ENCODE results near the gene SSR1. TPM values are rescaled to one million over a fixed set of nuclear protein-coding genes. Genes with fewer than 3 reads are reported as not detected.

Gene SSR1
- total and polyA plus RNA-seq, 2 donors (not counting 1 experiment from before 2014, with no cell fraction given) = 65.6 to 237 TPM

- H3K9ac ChIP-seq (ENCODE audit: insufficient read depth, low read length) = no peak overlapping the region
- peaks cover 2% of the 10 kb centered on the region for H3K4me1 ChIP-seq (ENCODE audit: control insufficient read depth, extremely low read depth, insufficient read depth, low read length)
- H3K36me3 ChIP-seq (ENCODE audit: control insufficient read depth, insufficient read depth, low read length) = peaks cover 30% of the 10 kb centered on the region
- peaks cover 3% of the 10 kb centered on the region for H3K79me2 ChIP-seq (ENCODE audit: control insufficient read depth, insufficient read depth, low read length)
- no peaks in the 10 kb centered on the region for H3K27me3 ChIP-seq (ENCODE audit: control insufficient read depth, insufficient read depth, low read length)
- no peaks in the 10 kb centered on the region for H4K20me1 ChIP-seq (ENCODE audit: control insufficient read depth, extremely low read depth, insufficient read depth, low read length)
- no peak overlapping the region for H3K4me2 ChIP-seq (ENCODE audit: extremely low read depth, insufficient read depth, low read length)
- no peaks in the 10 kb centered on the region for H3K9me3 ChIP-seq (ENCODE audit: control insufficient read depth, insufficient read depth, low read depth, low read length)
- H3K4me3 ChIP-seq (replicated peaks in 1 of 4; ENCODE audit: control extremely low read depth in 1 of 4, insufficient read depth in 1 of 4, low read depth in 3 of 4, low read length in 4 of 4) = no peak overlapping the region
- TF ChIP-seq EZH2 (IDR thresholded peaks at IDR 0.05; ENCODE audit: low read length, missing control alignments) (no peak), CTCF (conservative IDR thresholded peaks at IDR 0.05 in 1 of 2, IDR thresholded peaks at IDR 0.05 in 1 of 2; ENCODE audit: low read depth in 1 of 2, low read length in 2 of 2) (no peak)
- no peak overlapping the region for H3K27ac ChIP-seq (ENCODE audit: insufficient read depth, low read length)
- no peak overlapping the region for H2AFZ ChIP-seq (ENCODE audit: low read length)
- no peak for DNase-seq (ENCODE audit: low read depth in 2 of 2)
These were observed 65.9 kb downstream of the SSR1 start for GRCh38 chr6:7247179-7247456.

GRCh38 chr6:7246401-7247178 is 66.4 kb downstream of the SSR1 start:
- Histone ChIP-seq H4K20me1 (ENCODE audit: control insufficient read depth, extremely low read depth, insufficient read depth, low read length) (no peaks in the 10 kb centered on the region), H3K36me3 (ENCODE audit: control insufficient read depth, insufficient read depth, low read length) (peaks cover 30% of the 10 kb centered on the region), H3K4me2 (ENCODE audit: extremely low read depth, insufficient read depth, low read length) (no peak overlapping the region), H2AFZ (ENCODE audit: low read length) (no peak overlapping the region), H3K27ac (ENCODE audit: insufficient read depth, low read length) (no peak overlapping the region), H3K9me3 (ENCODE audit: control insufficient read depth, insufficient read depth, low read depth, low read length) (no peaks in the 10 kb centered on the region), H3K79me2 (ENCODE audit: control insufficient read depth, insufficient read depth, low read length) (peaks cover 3% of the 10 kb centered on the region), H3K4me3 (replicated peaks in 1 of 4; ENCODE audit: control extremely low read depth in 1 of 4, insufficient read depth in 1 of 4, low read depth in 3 of 4, low read length in 4 of 4) (no peak overlapping the region), H3K4me1 (ENCODE audit: control insufficient read depth, extremely low read depth, insufficient read depth, low read length) (peaks cover 4% of the 10 kb centered on the region), H3K27me3 (ENCODE audit: control insufficient read depth, insufficient read depth, low read length) (no peaks in the 10 kb centered on the region), H3K9ac (ENCODE audit: insufficient read depth, low read length) (no peak overlapping the region)
- DNase-seq (ENCODE audit: low read depth in 2 of 2) = no peak
- TF ChIP-seq CTCF (conservative IDR thresholded peaks at IDR 0.05 in 1 of 2, IDR thresholded peaks at IDR 0.05 in 1 of 2; ENCODE audit: low read depth in 1 of 2, low read length in 2 of 2) = no peak
- no peak for TF ChIP-seq EZH2 (IDR thresholded peaks at IDR 0.05; ENCODE audit: low read length, missing control alignments)

- Histone ChIP-seq H3K27ac (ENCODE audit: insufficient read depth, low read length) (no peak overlapping the region), H4K20me1 (ENCODE audit: control insufficient read depth, extremely low read depth, insufficient read depth, low read length) (no peaks in the 10 kb centered on the region), H3K9ac (ENCODE audit: insufficient read depth, low read length) (no peak overlapping the region), H3K4me2 (ENCODE audit: extremely low read depth, insufficient read depth, low read length) (no peak overlapping the region), H3K4me1 (ENCODE audit: control insufficient read depth, extremely low read depth, insufficient read depth, low read length) (peaks cover 4% of the 10 kb centered on the region), H3K36me3 (ENCODE audit: control insufficient read depth, insufficient read depth, low read length) (peaks cover 29% of the 10 kb centered on the region), H3K9me3 (ENCODE audit: control insufficient read depth, insufficient read depth, low read depth, low read length) (no peaks in the 10 kb centered on the region), H3K79me2 (ENCODE audit: control insufficient read depth, insufficient read depth, low read length) (peaks cover 3% of the 10 kb centered on the region), H2AFZ (ENCODE audit: low read length) (no peak overlapping the region), H3K27me3 (ENCODE audit: control insufficient read depth, insufficient read depth, low read length) (no peaks in the 10 kb centered on the region), H3K4me3 (replicated peaks in 1 of 4; ENCODE audit: control extremely low read depth in 1 of 4, insufficient read depth in 1 of 4, low read depth in 3 of 4, low read length in 4 of 4) (no peak overlapping the region)
- no peak for DNase-seq (ENCODE audit: low read depth in 2 of 2)
- TF ChIP-seq CTCF (conservative IDR thresholded peaks at IDR 0.05 in 1 of 2, IDR thresholded peaks at IDR 0.05 in 1 of 2; ENCODE audit: low read depth in 1 of 2, low read length in 2 of 2) (no peak), EZH2 (IDR thresholded peaks at IDR 0.05; ENCODE audit: low read length, missing control alignments) (no peak)
These were observed 67.2 kb downstream of the SSR1 start for GRCh38 chr6:7245668-7246393.
